K562 (cell line): Measurements from ENCODE around the gene CIAO1. TPM values are rescaled to one million over a fixed set of nuclear protein-coding genes. Genes with fewer than 3 reads are reported as not detected.

ENCODE experiments used
- ATAC-seq: fragments of 200-7000 bp; cut with Tn5 transposase; 3 replicates; pipeline ENCODE4 v1.9.1; 2020; ENCODE audit warnings: moderate library complexity
- BruUV-seq: library from RNA; stranded (reverse); fragments of 400-500 nt; replicated peaks from 2 replicates; lab custom pipeline; 2021; lab: Mats Ljungman, UMichigan
- CTCF ChIA-PET: fragments of 300-600 bp; formaldehyde crosslinking; extraction: SDS; loops from one replicate; lab custom pipeline; 2021; ENCODE audit warnings: low intra/inter-chr PET ratio; lab: Yijun Ruan, JAX
- POLR2A ChIA-PET: fragments of 300-600, 350-650 bp; sonication (Branson Sonifier 250); formaldehyde crosslinking; extraction: SDS; loops from one replicate; lab custom pipeline; 2021; ENCODE audit warnings: antibody characterized with exemption, inconsistent platforms; lab: Yijun Ruan, JAX
- DNase-seq, 4 experiments: peaks; one replicate each; pipeline versions ENCODE4 v3.0.0 to v3.0.0-alpha.2; 2011 to 2018; ENCODE audit warnings: low spot score in 3 of 4, mixed read lengths in 3 of 4; ENCODE audit errors: extremely low read depth in 1 of 4
- FAIRE-seq: peaks from 2 replicates; lab custom pipeline; 2011; peaks lifted over from hg19 to GRCh38; lab: Jason Lieb, UNC
- H2AFZ ChIP-seq: 2 replicates; pipeline ENCODE4 v1.6.0; 2011; ENCODE audit warnings: low read depth, low read length, control low read depth, inconsistent platforms
- H3K27ac ChIP-seq: fragments of 200-600 bp; 3 replicates; pipeline ENCODE4 v1.8.0; 2011; ENCODE audit warnings: low read depth, mild to moderate bottlenecking, control low read depth, inconsistent platforms, low read length, moderate library complexity, mixed read lengths; ENCODE audit errors: extremely low read depth
- H3K27me3 ChIP-seq, 2 experiments: fragments of 300-600 bp in 1 of 2; 2 replicates in 1 of 2; 3 replicates in 1 of 2; pipeline versions ENCODE4 v1.6.0 to v1.8.0; 2011; ENCODE audit warnings: inconsistent platforms in 2 of 2, low read length in 2 of 2, mild to moderate bottlenecking in 1 of 2, mixed read lengths in 1 of 2, moderate library complexity in 1 of 2; ENCODE audit not compliant: control insufficient read depth in 2 of 2, insufficient read depth in 2 of 2
- H3K36me3 ChIP-seq: fragments of 300-600 bp; 3 replicates; pipeline ENCODE4 v1.8.0; 2011; ENCODE audit warnings: mild to moderate bottlenecking, low read length, inconsistent platforms; ENCODE audit not compliant: control insufficient read depth, insufficient read depth
- H3K4me1 ChIP-seq, 2 experiments: fragments of 200-600 bp in 1 of 2; replicated peaks in 1 of 2; 2 replicates in 1 of 2; 3 replicates in 1 of 2; pipeline versions ENCODE4 v1.5.1 to v1.8.0; 2011; ENCODE audit warnings: inconsistent platforms in 2 of 2, low read length in 2 of 2, mild to moderate bottlenecking in 1 of 2, mixed read lengths in 1 of 2, moderate library complexity in 1 of 2; ENCODE audit not compliant: control insufficient read depth in 2 of 2, insufficient read depth in 2 of 2
- H3K4me2 ChIP-seq: 2 replicates; pipeline ENCODE4 v1.6.1; 2011; ENCODE audit warnings: low read length, control low read depth, inconsistent platforms, mixed read lengths; ENCODE audit not compliant: insufficient read depth
- H3K4me3 ChIP-seq: fragments of 200-600 bp; sonication (generic), shearing (Covaris generic); 2 replicates; pipeline ENCODE4 v1.5.1; 2016; ENCODE audit warnings: control low read depth, inconsistent platforms
- H3K79me2 ChIP-seq: fragments of 200-600 bp; 3 replicates; pipeline ENCODE4 v1.8.0; 2011; ENCODE audit warnings: low read length, inconsistent platforms; ENCODE audit not compliant: control insufficient read depth, insufficient read depth
- H3K9ac ChIP-seq, 2 experiments: 2 replicates each; pipeline versions ENCODE4 v1.6.0 to v1.6.1; 2011; ENCODE audit warnings: low read depth in 2 of 2, low read length in 2 of 2, control low read depth in 1 of 2, inconsistent platforms in 1 of 2, mild to moderate bottlenecking in 1 of 2, mixed read lengths in 1 of 2; ENCODE audit not compliant: insufficient read depth in 1 of 2
- H3K9me1 ChIP-seq: one replicate; pipeline ENCODE4 v1.6.0; 2011; ENCODE audit warnings: inconsistent platforms, mild to moderate bottlenecking, low read length, moderate library complexity; ENCODE audit not compliant: control insufficient read depth, insufficient read depth
- H3K9me3 ChIP-seq: replicated peaks from 2 replicates; pipeline ENCODE4 v1.5.1; 2011; ENCODE audit warnings: low read depth, low read length, inconsistent platforms; ENCODE audit not compliant: control insufficient read depth, insufficient read depth
- H4K20me1 ChIP-seq: replicated peaks from 2 replicates; pipeline ENCODE4 v1.6.1; 2011; ENCODE audit warnings: low read length, inconsistent platforms, mixed read lengths; ENCODE audit not compliant: control insufficient read depth, insufficient read depth
- ZFX ChIP-seq: sonication (generic); formaldehyde crosslinking; IDR thresholded peaks from 2 replicates; pipeline ENCODE4 v1.8.0; 2022; ENCODE audit warnings: mild to moderate bottlenecking, missing genetic modification reagents, moderate library complexity
- WGBS: fragments of 100-300 bp; shearing (Covaris generic); methylation state at CpG from one replicate; pipeline ENCODE4 v1.1.6; 2016; ENCODE audit warnings: low coverage, mixed read lengths; ENCODE audit not compliant: insufficient coverage; ENCODE audit errors: missing lambda C conversion rate; 5-methylcytosine and 5-hydroxymethylcytosine counted together
- in situ Hi-C: fragments of 300-500 bp; cut with MboI; formaldehyde crosslinking; loops from 4 replicates; pipeline ENCODE4 v1.15.0; 2018; ENCODE audit warnings: inconsistent platforms, mixed read lengths
- intact Hi-C: fragments of 100-400 bp; cut with micrococcal nuclease; formaldehyde crosslinking; loops from 2 replicates; pipeline ENCODE4 v1.14.2; 2022
- polyA plus RNA-seq, 8 experiments: library from polyadenylated mRNA; depleted of rRNA in 4 of 8; stranded (reverse) in 5 of 8; unstranded in 3 of 8; fragments of >200 nt; fragmentation: Nextera tagmentation in 2 of 8; fragmentation: Illumina TruSeq in 1 of 8; extraction: Ambion mirVana in 2 of 8; extraction: Trizol in 1 of 8; gene quantifications; 2 replicates each; pipeline versions ENCODE4 v1.2.1 to v1.2.3, GENCODE V29; 2011 to 2014; ENCODE audit warnings: inconsistent platforms in 1 of 8, missing spikeins in 1 of 8
- total RNA-seq, 7 experiments: library from RNA; depleted of rRNA in 6 of 7; stranded (reverse); fragments of >200 nt in 6 of 7; fragmentation: Illumina TruSeq in 2 of 7; extraction: Trizol in 2 of 7; gene quantifications; 2 replicates each; pipeline versions ENCODE4 v1.2.1 to v1.2.3, GENCODE V29; 2011 to 2021; ENCODE audit warnings: low replicate concordance in 1 of 7
- TF ChIP-seq, protein P1 (sequence below), 3 experiments: IDR thresholded peaks in 2 of 3; conservative IDR thresholded peaks in 1 of 3; 2 replicates each; pipeline ENCODE4 v1.5.1; 2011 to 2012; ENCODE audit warnings: low read length in 3 of 3, mild to moderate bottlenecking in 3 of 3, control low read depth in 2 of 3, improper control_type of control experiment in 1 of 3, inconsistent platforms in 1 of 3, low read depth in 1 of 3, mixed read lengths in 1 of 3, moderate library complexity in 1 of 3; ENCODE audit not compliant: insufficient read depth in 2 of 3
- TF ChIP-seq, protein P2 (sequence below): conservative IDR thresholded peaks from 2 replicates; pipeline ENCODE4 v1.6.1; 2011; ENCODE audit warnings: low read depth, mild to moderate bottlenecking, low read length; ENCODE audit not compliant: control insufficient read depth

CIAO1 gene
- total and polyA plus RNA-seq, 9 of the 15 experiments (the other 6 are each of a cell fraction or from before 2014, with no cell fraction given): 11.4 to 156 (median 92.8) TPM

DNA sequence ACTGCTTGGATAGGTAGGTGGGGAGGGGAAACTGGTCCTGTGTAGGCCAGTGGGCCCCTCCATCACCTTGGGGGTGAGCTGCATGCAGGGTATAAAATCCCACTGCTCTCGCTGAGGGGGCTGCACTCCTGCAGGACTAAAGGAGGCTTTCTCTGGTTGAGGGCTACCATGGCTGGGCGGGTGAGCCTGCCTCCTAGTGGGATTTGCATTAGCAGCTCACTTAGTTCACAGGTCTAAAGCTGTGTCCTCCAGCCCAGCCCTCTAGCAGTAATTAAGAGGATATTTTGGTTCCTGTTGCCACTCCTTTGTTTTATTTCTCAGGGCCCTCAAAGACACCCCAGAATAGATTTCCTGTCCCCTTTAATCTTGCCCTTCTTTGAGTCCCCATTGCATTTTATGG is 24.8 kb upstream of the CIAO1 start:
- FAIRE-seq: no peak
- no peaks in the 10 kb centered on the region for H4K20me1 ChIP-seq
- H3K79me2 ChIP-seq: no peaks in the 10 kb centered on the region
- H3K9me3 ChIP-seq: no peaks in the 10 kb centered on the region
- DNase-seq: no peak
- H3K36me3 ChIP-seq: no peaks in the 10 kb centered on the region; the same call in 2 of the 3 replicates
- in situ Hi-C loops: no loop called here
- TF ChIP-seq ZFX (CRISPR knock-in tag): no peak
- TF ChIP-seq, protein P1, sequence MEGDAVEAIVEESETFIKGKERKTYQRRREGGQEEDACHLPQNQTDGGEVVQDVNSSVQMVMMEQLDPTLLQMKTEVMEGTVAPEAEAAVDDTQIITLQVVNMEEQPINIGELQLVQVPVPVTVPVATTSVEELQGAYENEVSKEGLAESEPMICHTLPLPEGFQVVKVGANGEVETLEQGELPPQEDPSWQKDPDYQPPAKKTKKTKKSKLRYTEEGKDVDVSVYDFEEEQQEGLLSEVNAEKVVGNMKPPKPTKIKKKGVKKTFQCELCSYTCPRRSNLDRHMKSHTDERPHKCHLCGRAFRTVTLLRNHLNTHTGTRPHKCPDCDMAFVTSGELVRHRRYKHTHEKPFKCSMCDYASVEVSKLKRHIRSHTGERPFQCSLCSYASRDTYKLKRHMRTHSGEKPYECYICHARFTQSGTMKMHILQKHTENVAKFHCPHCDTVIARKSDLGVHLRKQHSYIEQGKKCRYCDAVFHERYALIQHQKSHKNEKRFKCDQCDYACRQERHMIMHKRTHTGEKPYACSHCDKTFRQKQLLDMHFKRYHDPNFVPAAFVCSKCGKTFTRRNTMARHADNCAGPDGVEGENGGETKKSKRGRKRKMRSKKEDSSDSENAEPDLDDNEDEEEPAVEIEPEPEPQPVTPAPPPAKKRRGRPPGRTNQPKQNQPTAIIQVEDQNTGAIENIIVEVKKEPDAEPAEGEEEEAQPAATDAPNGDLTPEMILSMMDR (IDR thresholded peaks at IDR 0.05 in 2 of 3, conservative IDR thresholded peaks at IDR 0.05 in 1 of 3; ENCODE audit: insufficient read depth in 2 of 3, low read depth in 1 of 3, low read length in 3 of 3): 0 out of 6 replicates have a peak, but pooled peaks of 1 of the 3 experiments have one; percentile 16
- TF ChIP-seq, protein P2, sequence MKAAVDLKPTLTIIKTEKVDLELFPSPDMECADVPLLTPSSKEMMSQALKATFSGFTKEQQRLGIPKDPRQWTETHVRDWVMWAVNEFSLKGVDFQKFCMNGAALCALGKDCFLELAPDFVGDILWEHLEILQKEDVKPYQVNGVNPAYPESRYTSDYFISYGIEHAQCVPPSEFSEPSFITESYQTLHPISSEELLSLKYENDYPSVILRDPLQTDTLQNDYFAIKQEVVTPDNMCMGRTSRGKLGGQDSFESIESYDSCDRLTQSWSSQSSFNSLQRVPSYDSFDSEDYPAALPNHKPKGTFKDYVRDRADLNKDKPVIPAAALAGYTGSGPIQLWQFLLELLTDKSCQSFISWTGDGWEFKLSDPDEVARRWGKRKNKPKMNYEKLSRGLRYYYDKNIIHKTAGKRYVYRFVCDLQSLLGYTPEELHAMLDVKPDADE: no peak
- intact Hi-C loops: no loop called here
- ChIA-PET POLR2A (interaction anchor here (0.6 to 3.5 kb wide), 5 partner anchors 9 to 18 kb away, joined by 3 to 14 read pairs (median 5); no protein-coding TSS in a partner anchor), CTCF (no interaction called here)
- 43% methylated on average over 2 of the region's 2 CpGs for WGBS
- no peak overlapping the region for H3K27ac ChIP-seq
- peaks cover 4 to 10% of the 10 kb centered on the region in 2 experiments; a peak in 3 of 5 replicates for H3K4me1 ChIP-seq
- H3K9me1 ChIP-seq: peaks cover 3% of the 10 kb centered on the region
- H3K4me2 ChIP-seq: no peak overlapping the region
- no peak overlapping the region for H2AFZ ChIP-seq
- no peak overlapping the region for H3K9ac ChIP-seq
- no TSS peak for BruUV-seq
- no peaks in the 10 kb centered on the region for H3K27me3 ChIP-seq
- ATAC-seq: peak; percentile 38; the same call in 2 of the 3 replicates
- H3K4me3 ChIP-seq: no peak overlapping the region
